GM12874 (cell line): ENCODE results near the gene ALKBH3.

ENCODE experiments used
- TF ChIP-seq, protein P1 (sequence below): IDR thresholded peaks from 2 replicates; pipeline ENCODE4 v1.5.1; 2011; ENCODE audit warnings: low read depth, mild to moderate bottlenecking, control low read depth, low read length, moderate library complexity; ENCODE audit not compliant: insufficient read depth

The ALKBH3 gene

DNA sequence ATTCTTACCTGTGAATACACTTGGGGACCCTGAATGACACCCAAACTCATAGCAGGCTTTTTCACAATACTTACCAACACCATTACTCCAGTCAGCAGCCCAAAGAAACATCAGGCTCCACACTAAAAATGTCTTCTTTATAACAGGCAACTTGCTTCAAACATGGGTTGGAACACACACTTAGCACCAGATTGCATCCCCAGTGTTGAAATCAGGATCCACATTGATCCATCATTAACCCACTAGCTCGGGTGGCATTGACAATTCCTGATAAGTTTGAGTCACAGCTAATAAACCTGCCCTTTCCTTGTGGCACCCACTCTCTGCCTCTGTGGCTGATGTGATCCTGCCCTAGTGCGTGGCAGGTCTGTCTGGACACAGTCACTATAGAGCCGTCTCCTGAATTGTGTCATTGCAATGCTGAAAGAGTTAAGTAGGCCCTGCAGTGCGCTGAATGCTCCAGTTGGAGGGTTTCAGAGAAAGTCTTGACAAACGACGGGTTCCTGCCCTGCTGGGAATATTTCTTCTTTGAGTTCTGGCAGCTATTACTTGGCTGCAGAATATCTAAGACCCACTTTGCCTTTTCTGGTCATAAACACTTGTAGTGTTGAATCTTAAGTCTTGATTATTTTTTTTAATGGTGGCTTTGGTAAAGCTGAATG, 42.2 kb downstream of the ALKBH3 start:
- TF ChIP-seq, protein P1, sequence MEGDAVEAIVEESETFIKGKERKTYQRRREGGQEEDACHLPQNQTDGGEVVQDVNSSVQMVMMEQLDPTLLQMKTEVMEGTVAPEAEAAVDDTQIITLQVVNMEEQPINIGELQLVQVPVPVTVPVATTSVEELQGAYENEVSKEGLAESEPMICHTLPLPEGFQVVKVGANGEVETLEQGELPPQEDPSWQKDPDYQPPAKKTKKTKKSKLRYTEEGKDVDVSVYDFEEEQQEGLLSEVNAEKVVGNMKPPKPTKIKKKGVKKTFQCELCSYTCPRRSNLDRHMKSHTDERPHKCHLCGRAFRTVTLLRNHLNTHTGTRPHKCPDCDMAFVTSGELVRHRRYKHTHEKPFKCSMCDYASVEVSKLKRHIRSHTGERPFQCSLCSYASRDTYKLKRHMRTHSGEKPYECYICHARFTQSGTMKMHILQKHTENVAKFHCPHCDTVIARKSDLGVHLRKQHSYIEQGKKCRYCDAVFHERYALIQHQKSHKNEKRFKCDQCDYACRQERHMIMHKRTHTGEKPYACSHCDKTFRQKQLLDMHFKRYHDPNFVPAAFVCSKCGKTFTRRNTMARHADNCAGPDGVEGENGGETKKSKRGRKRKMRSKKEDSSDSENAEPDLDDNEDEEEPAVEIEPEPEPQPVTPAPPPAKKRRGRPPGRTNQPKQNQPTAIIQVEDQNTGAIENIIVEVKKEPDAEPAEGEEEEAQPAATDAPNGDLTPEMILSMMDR = no peak

DNA sequence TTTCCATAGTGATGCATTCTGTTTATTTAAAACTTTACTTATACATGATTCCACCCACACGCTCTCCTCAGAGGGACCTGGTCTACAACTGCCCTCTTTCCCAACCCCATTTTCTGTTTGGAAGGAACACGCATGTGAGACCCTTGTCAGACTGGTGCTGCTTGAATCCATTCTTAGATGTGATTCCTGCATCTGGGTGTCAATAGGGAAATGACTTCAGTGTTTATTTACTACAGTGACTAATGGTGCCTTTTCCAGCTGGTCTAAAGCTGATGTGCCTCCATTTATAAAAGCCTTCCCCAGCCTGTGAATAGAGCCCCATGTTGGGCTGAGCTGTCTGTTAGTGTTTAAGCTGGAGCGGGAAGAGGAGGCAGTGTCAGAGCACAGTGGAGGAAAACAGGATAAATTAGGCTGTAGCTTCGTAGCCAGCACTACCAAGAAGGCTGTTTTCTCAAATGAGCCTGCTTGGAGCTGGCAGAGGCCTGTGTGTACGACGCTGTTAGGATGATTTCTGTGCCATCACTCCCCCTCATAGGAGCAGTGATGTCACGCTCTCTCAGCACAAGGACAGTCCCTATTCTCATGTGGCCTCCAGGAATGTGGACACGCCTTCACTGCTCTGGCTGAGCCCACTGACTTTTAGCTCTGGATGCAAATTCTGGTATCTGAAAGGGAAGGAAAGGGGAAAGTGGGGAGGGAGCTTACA, 42.9 kb downstream of the ALKBH3 start:
- TF ChIP-seq, protein P1 = no peak

DNA sequence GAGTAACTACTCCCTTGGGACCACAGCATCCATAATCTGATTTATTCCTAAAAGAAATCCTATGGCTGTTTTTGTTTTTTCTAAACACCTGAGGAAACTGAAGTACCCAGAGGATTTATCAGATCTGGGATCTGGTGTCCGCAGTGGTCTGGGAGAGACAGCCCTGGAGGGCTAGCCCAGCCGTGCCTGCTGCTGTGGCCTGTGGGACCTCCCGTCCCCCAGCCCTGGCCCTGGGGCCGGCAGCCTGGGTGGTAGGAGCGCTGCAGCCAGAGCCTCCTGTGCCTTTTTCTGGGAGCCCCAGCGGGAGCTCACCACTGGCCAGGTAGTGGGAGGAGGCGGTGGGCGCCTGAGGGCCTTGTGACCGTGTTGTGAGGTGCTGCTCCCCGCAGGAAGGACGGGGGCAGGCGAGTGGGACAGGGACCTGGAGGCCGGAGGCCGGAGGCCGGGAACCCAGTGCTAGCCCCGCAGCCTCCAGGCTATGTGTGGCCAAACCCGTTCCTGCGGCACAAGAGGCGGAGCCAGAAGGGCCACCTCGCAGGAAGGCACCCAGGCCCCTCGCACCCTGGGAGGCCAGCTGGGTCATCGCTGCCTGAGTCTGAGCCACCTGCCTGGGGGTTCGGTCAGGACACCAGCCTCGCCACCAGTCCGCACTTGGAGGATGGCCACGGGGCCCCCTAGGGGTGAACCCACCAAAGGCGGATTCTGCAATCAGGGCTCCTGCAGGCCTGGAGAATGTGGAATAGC, 43.7 kb downstream of the ALKBH3 start:
- TF ChIP-seq, protein P1 = no peak

DNA sequence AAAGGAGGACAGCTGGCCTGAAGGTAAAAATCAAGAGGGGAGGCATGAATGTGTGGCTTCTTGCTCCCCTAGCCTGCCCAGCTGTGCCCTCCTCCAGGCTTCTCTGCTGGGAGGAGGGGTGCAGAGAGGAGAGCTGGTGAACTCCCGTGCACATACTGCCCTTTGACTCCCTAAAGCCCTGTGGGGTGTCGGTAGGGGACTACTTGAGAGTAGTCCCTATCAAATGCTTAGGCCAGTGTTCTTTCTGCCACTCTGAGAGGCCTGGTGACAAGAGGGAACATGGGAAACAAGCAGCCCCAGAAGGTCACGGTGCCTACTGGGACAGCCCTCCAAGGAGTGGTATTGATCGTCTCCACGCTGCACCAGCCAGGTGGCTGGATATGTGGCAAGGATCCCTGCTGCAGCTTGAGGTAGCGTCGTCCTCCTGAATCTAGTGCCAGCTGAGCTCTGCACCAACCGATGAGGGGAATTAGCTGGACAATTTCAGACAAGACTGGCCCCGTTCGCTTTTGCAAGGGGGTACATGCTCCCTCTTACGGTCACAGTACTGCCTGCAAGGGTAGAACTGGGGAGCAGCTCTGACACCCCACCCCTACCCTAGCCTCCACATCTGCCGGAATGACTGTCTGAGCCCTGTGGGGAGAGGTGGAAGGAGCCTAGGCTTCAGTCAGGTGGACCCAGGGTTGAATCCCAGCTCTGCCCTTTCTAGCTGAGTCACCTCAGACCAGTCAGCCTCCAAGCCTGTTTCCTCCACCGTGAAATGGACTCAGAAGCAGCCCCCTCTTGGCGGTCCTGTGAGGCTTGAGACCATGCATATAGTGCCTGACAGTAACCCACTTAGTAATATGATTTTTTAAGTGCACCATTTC, 44.7 kb downstream of the ALKBH3 start:
- TF ChIP-seq, protein P1 = no peak

DNA sequence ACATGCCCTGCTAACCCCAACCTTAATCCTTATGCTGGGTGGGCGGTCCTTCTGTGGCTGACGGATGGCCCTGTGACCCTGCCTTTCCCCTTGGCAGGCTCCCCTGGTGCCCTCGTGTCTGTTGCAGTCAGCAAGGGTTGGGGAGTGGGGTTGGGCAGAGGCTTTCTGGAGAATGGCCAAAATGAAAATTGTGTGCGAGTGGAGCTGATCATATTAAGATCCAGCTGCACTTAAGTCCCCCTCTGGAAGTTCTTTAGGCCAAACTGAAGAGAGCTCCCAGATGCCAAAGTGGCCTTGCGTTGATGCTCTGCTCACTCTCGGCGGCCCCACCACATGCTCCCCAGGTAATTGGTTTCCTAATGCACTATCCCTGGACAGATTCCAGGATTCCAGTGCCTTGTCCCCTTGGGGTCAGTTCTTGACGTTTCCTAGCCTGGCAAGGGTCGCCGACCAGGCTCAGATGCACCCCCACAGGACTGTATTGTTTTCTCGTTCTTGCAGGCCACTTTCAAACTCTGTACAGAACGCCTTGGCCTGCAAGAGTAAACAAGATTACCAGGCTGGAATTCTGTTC, 45.4 kb downstream of the ALKBH3 start:
- TF ChIP-seq, protein P1 = no peak

DNA sequence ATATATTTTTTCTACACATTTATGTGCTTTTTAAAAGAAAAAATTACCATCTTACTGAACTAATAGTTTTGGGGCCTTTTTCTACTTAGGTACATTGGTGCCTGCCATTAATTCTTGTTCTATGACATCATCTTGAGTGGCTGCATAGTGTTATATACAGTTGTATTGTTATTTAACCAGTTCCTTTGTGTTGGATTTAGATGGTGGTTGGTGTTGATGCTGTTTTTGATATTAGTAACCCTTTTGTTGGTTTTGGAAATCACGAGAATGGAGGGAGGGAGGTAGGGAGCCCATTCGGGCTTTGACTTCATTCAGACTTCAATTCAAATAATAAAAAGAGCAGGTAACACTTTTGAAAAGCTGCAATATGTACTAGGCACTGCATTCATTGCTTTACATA, 46.4 kb downstream of the ALKBH3 start:
- TF ChIP-seq, protein P1 = no peak
